IPS DF 4.7 (cell line): ENCODE results near the gene KDM5B.
"Not testable (repeated sequence)": the region's sequence is repeated elsewhere in the genome, so short reads cannot be mapped to it uniquely, and the experiment has no call there.

Experiments
- DNase-seq: peaks from one replicate; pipeline ENCODE4 v3.0.0-alpha.2; 2013; ENCODE audit warnings: low spot score; ENCODE audit errors: extremely low read depth

The KDM5B gene

GRCh38 chr1:202807926-202808757, at the start of gene KDM5B:
Gene KDM5B (minus strand): TSS chr1:202808421. CDS start chr1:202808305, 116 bp downstream.
- DNase-seq = no peak

- no peak for DNase-seq
These were observed 49.0 kb upstream of the KDM5B start for GRCh38 chr1:202857136-202857610.

- no peak for DNase-seq
These were observed 47.8 kb upstream of the KDM5B start for GRCh38 chr1:202856014-202856413.

GRCh38 chr1:202854787-202855186, 46.6 kb upstream of the KDM5B start:
- no peak for DNase-seq

DNA sequence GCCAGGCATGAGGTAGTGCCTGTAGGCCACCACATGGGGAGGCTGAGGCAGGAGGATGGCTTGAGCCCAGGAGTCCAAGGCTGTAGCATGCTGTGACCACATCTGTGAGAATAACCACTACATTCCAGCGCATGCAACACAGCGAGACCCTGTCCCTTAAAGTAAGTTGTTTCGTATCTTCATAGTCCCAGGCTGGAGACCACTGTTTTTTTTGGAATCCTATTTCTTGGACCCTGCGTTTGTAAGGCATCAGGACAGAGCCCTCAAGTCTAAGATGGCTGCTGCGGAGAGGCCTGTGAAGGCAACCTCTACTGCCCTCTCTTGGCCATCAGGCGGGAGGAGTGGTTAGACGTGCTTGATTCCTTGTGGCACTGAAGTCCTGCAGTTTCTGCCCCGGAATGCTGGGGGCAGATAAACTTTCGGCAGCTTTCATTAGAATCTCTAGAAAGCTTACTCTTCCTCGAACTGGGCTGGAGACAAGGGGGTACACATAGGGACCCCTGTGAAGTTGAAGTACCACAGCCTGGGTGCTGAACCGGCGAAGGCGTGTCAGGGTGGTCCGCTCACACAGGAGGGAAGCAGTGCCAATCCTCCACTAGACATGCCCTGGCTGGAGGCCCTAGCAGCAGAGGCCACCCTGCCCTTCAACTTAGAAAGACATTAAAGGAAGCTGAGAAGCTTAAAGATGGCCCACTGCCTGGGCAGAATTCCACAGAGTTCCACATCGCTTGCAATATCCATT, 44.1 kb upstream of the KDM5B start:
- no peak for DNase-seq

- no peak for DNase-seq
These were observed 42.6 kb upstream of the KDM5B start for GRCh38 chr1:202850593-202851362.

- no peak for DNase-seq
These were observed 39.9 kb upstream of the KDM5B start for GRCh38 chr1:202848191-202848542.

- DNase-seq = no peak
These were observed 36.7 kb upstream of the KDM5B start for GRCh38 chr1:202844935-202845334.

GRCh38 chr1:202844259-202844658, 36.0 kb upstream of the KDM5B start:
- DNase-seq = no peak

DNA sequence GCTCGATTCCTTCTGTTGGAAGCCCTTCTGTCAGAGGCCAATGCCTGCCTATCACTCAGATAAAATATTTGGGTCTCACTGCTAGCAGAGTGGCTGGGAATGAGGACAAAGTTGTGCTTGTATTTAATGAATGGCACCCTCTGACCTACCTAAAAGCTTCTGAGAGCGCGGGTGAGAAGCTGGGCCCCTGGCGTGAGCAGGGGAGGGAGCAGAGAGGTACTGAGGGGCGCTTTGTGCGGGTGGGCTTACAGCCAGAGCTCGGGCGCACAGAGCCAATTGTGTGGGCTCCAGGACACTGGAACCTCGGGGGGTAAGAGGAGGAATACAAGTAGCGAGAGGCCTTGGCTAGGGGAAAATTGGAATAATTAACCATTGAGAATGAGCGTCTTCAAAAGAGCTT, 34.9 kb upstream of the KDM5B start:
- DNase-seq = no peak

- no peak for DNase-seq
These were observed 29.6 kb upstream of the KDM5B start for GRCh38 chr1:202837746-202838262.

GRCh38 chr1:202836623-202837403, 28.6 kb upstream of the KDM5B start:
- DNase-seq = no peak

- no peak for DNase-seq
These were observed 27.4 kb upstream of the KDM5B start for GRCh38 chr1:202835548-202836072.

DNA sequence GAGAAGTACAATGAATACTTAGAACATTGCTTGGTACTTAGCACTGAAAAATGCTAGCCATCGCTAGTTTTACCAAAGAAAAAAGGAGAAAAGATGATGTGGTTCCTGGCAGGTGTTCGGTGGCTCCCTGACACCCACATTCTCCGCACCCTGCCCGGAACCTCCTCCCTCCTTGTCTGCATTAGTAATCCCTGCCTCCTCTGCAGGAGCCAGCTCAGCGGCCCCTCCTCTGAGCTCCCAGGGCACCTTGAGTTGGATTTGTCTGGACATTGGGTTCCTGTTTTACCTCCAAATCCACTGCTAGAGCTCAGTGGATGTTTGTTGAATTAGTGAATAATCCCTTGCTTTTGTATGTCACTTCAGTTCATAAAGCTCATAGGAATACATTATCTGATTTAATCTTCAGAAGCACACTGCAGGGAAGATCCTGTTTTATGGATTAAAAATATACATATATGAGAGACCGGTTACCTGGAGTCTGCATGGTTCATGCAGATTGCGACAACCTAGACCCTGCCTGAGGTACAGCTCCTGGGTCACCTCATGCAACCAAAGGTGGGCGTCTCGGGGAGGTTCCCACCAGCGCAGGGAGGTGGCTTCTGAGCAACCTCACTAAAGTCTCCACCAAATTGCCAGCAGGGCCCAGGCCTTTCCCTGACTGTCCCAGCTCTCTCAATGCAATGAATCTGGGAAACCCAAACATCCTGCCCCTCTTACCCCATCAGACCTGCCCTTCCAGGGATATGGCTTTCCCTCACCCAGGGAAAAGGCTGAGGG, 26.7 kb upstream of the KDM5B start:
- no peak for DNase-seq

- no peak for DNase-seq
These were observed 23.7 kb upstream of the KDM5B start for GRCh38 chr1:202831906-202832305.

GRCh38 chr1:202829223-202829622, 21.0 kb upstream of the KDM5B start:
- DNase-seq = not testable (repeated sequence)

GRCh38 chr1:202825748-202826147, 17.5 kb upstream of the KDM5B start:
- no peak for DNase-seq

GRCh38 chr1:202821467-202821866, 13.2 kb upstream of the KDM5B start:
- no peak for DNase-seq

GRCh38 chr1:202818819-202819218, 10.6 kb upstream of the KDM5B start:
- no peak for DNase-seq

- DNase-seq = no peak
These were observed 6.9 kb upstream of the KDM5B start for GRCh38 chr1:202815120-202815519.
